Measurements from ENCODE around the gene GATAD2B.

- TF ChIP-seq CTCF (IDR thresholded peaks at IDR 0.05; ENCODE audit: low read length): no peak
- no peak for TF ChIP-seq EZH2 (IDR thresholded peaks at IDR 0.05; ENCODE audit: borderline replicate concordance, low read length)
These were observed 116.7 kb downstream of the GATAD2B start for GRCh38 chr1:153805886-153806719.

All from OCI-LY1 (cell line).